K562 (cell line): ENCODE data around the gene NEK1. TPM values are rescaled to one million over a fixed set of nuclear protein-coding genes. Genes with fewer than 3 reads are reported as not detected.

Source experiments
- ATAC-seq: fragments of 200-7000 bp; cut with Tn5 transposase; 3 replicates; pipeline ENCODE4 v1.9.1; 2020; ENCODE audit warnings: moderate library complexity
- BruUV-seq: library from RNA; stranded (reverse); fragments of 400-500 nt; replicated peaks from 2 replicates; lab custom pipeline; 2021; lab: Mats Ljungman, UMichigan
- CTCF ChIA-PET: fragments of 300-600 bp; formaldehyde crosslinking; extraction: SDS; loops from one replicate; lab custom pipeline; 2021; ENCODE audit warnings: low intra/inter-chr PET ratio; lab: Yijun Ruan, JAX
- POLR2A ChIA-PET: fragments of 300-600, 350-650 bp; sonication (Branson Sonifier 250); formaldehyde crosslinking; extraction: SDS; loops from one replicate; lab custom pipeline; 2021; ENCODE audit warnings: antibody characterized with exemption, inconsistent platforms; lab: Yijun Ruan, JAX
- DNase-seq, 4 experiments: peaks; one replicate each; pipeline versions ENCODE4 v3.0.0 to v3.0.0-alpha.2; 2011 to 2018; ENCODE audit warnings: low spot score in 3 of 4, mixed read lengths in 3 of 4; ENCODE audit errors: extremely low read depth in 1 of 4
- FAIRE-seq: peaks from 2 replicates; lab custom pipeline; 2011; peaks lifted over from hg19 to GRCh38; lab: Jason Lieb, UNC
- H2AFZ ChIP-seq: 2 replicates; pipeline ENCODE4 v1.6.0; 2011; ENCODE audit warnings: low read depth, low read length, control low read depth, inconsistent platforms
- H3K27ac ChIP-seq: fragments of 200-600 bp; 3 replicates; pipeline ENCODE4 v1.8.0; 2011; ENCODE audit warnings: low read depth, mild to moderate bottlenecking, control low read depth, inconsistent platforms, low read length, moderate library complexity, mixed read lengths; ENCODE audit errors: extremely low read depth
- H3K27me3 ChIP-seq, 2 experiments: fragments of 300-600 bp in 1 of 2; 2 replicates in 1 of 2; 3 replicates in 1 of 2; pipeline versions ENCODE4 v1.6.0 to v1.8.0; 2011; ENCODE audit warnings: inconsistent platforms in 2 of 2, low read length in 2 of 2, mild to moderate bottlenecking in 1 of 2, mixed read lengths in 1 of 2, moderate library complexity in 1 of 2; ENCODE audit not compliant: control insufficient read depth in 2 of 2, insufficient read depth in 2 of 2
- H3K36me3 ChIP-seq: fragments of 300-600 bp; 3 replicates; pipeline ENCODE4 v1.8.0; 2011; ENCODE audit warnings: mild to moderate bottlenecking, low read length, inconsistent platforms; ENCODE audit not compliant: control insufficient read depth, insufficient read depth
- H3K4me1 ChIP-seq, 2 experiments: fragments of 200-600 bp in 1 of 2; replicated peaks in 1 of 2; 2 replicates in 1 of 2; 3 replicates in 1 of 2; pipeline versions ENCODE4 v1.5.1 to v1.8.0; 2011; ENCODE audit warnings: inconsistent platforms in 2 of 2, low read length in 2 of 2, mild to moderate bottlenecking in 1 of 2, mixed read lengths in 1 of 2, moderate library complexity in 1 of 2; ENCODE audit not compliant: control insufficient read depth in 2 of 2, insufficient read depth in 2 of 2
- H3K4me2 ChIP-seq: 2 replicates; pipeline ENCODE4 v1.6.1; 2011; ENCODE audit warnings: low read length, control low read depth, inconsistent platforms, mixed read lengths; ENCODE audit not compliant: insufficient read depth
- H3K4me3 ChIP-seq: fragments of 200-600 bp; sonication (generic), shearing (Covaris generic); 2 replicates; pipeline ENCODE4 v1.5.1; 2016; ENCODE audit warnings: control low read depth, inconsistent platforms
- H3K79me2 ChIP-seq: fragments of 200-600 bp; 3 replicates; pipeline ENCODE4 v1.8.0; 2011; ENCODE audit warnings: low read length, inconsistent platforms; ENCODE audit not compliant: control insufficient read depth, insufficient read depth
- H3K9ac ChIP-seq, 2 experiments: 2 replicates each; pipeline versions ENCODE4 v1.6.0 to v1.6.1; 2011; ENCODE audit warnings: low read depth in 2 of 2, low read length in 2 of 2, control low read depth in 1 of 2, inconsistent platforms in 1 of 2, mild to moderate bottlenecking in 1 of 2, mixed read lengths in 1 of 2; ENCODE audit not compliant: insufficient read depth in 1 of 2
- H3K9me1 ChIP-seq: one replicate; pipeline ENCODE4 v1.6.0; 2011; ENCODE audit warnings: inconsistent platforms, mild to moderate bottlenecking, low read length, moderate library complexity; ENCODE audit not compliant: control insufficient read depth, insufficient read depth
- H3K9me3 ChIP-seq: replicated peaks from 2 replicates; pipeline ENCODE4 v1.5.1; 2011; ENCODE audit warnings: low read depth, low read length, inconsistent platforms; ENCODE audit not compliant: control insufficient read depth, insufficient read depth
- H4K20me1 ChIP-seq: replicated peaks from 2 replicates; pipeline ENCODE4 v1.6.1; 2011; ENCODE audit warnings: low read length, inconsistent platforms, mixed read lengths; ENCODE audit not compliant: control insufficient read depth, insufficient read depth
- ARHGAP35 ChIP-seq: fragments of 450-650 bp; IDR thresholded peaks from 2 replicates; pipeline ENCODE4 v1.6.1; 2018; ENCODE audit not compliant: partially characterized antibody
- CAMTA2 ChIP-seq: fragments of 250-450 bp; sonication (Bioruptor Pico); conservative IDR thresholded peaks from 2 replicates; pipeline ENCODE4 v1.5.1; 2022
- CHD4 ChIP-seq: fragments of 200-600 bp; sonication (generic); IDR thresholded peaks from 3 replicates; pipeline ENCODE4 v1.6.1; 2012; ENCODE audit warnings: low read depth, mild to moderate bottlenecking, mixed read lengths, low read length, inconsistent platforms; ENCODE audit not compliant: insufficient read depth, insufficient replicate concordance, poor library complexity, severe bottlenecking
- DIDO1 ChIP-seq: fragments of 450-650 bp; IDR thresholded peaks from 2 replicates; pipeline ENCODE4 v1.6.1; 2016; ENCODE audit warnings: low read depth, missing biosample characterization, missing genetic modification characterization
- FOSL1 ChIP-seq: fragments of 200-800 bp; sonication (Bioruptor generic); conservative IDR thresholded peaks from 2 replicates; pipeline ENCODE4 v1.6.1; 2016; ENCODE audit warnings: missing genetic modification characterization, missing compliant biosample characterization
- NR3C1 ChIP-seq: sonication (generic); formaldehyde crosslinking; IDR thresholded peaks from 2 replicates; pipeline ENCODE4 v1.8.1; 2022; ENCODE audit warnings: missing genetic modification reagents
- POLR2B ChIP-seq: fragments of 450-650 bp; IDR thresholded peaks from 2 replicates; pipeline ENCODE4 v1.6.1; 2018; ENCODE audit warnings: low read depth; ENCODE audit not compliant: partially characterized antibody
- SRF ChIP-seq, 2 experiments: fragments of 250-450, 450-650 bp in 1 of 2; sonication (Bioruptor Pico) in 1 of 2; sonication (generic) in 1 of 2; formaldehyde crosslinking; IDR thresholded peaks; 2 replicates each; pipeline versions ENCODE4 v1.5.0 to v1.5.1; 2020 to 2022; ENCODE audit warnings: mild to moderate bottlenecking in 1 of 2, missing genetic modification reagents in 1 of 2
- TAF1 ChIP-seq: IDR thresholded peaks from 2 replicates; pipeline ENCODE4 v1.6.1; 2011; ENCODE audit warnings: mild to moderate bottlenecking, low read length, moderate library complexity; ENCODE audit not compliant: insufficient read depth, control insufficient read depth, severe bottlenecking; ENCODE audit errors: extremely low read depth
- ZC3H11A ChIP-seq: IDR thresholded peaks from 2 replicates; pipeline ENCODE4 v1.6.1; 2012; ENCODE audit warnings: low read depth, low read length, improper control_type of control experiment
- ZC3H4 ChIP-seq: sonication (generic); formaldehyde crosslinking; IDR thresholded peaks from 2 replicates; pipeline ENCODE4 v1.9.0; 2021; ENCODE audit warnings: missing genetic modification reagents, borderline replicate concordance
- WGBS: fragments of 100-300 bp; shearing (Covaris generic); methylation state at CpG from one replicate; pipeline ENCODE4 v1.1.6; 2016; ENCODE audit warnings: low coverage, mixed read lengths; ENCODE audit not compliant: insufficient coverage; ENCODE audit errors: missing lambda C conversion rate; 5-methylcytosine and 5-hydroxymethylcytosine counted together
- in situ Hi-C: fragments of 300-500 bp; cut with MboI; formaldehyde crosslinking; loops from 4 replicates; pipeline ENCODE4 v1.15.0; 2018; ENCODE audit warnings: inconsistent platforms, mixed read lengths
- intact Hi-C: fragments of 100-400 bp; cut with micrococcal nuclease; formaldehyde crosslinking; loops from 2 replicates; pipeline ENCODE4 v1.14.2; 2022
- polyA plus RNA-seq, 8 experiments: library from polyadenylated mRNA; depleted of rRNA in 4 of 8; stranded (reverse) in 5 of 8; unstranded in 3 of 8; fragments of >200 nt; fragmentation: Nextera tagmentation in 2 of 8; fragmentation: Illumina TruSeq in 1 of 8; extraction: Ambion mirVana in 2 of 8; extraction: Trizol in 1 of 8; gene quantifications; 2 replicates each; pipeline versions ENCODE4 v1.2.1 to v1.2.3, GENCODE V29; 2011 to 2014; ENCODE audit warnings: inconsistent platforms in 1 of 8, missing spikeins in 1 of 8
- total RNA-seq, 7 experiments: library from RNA; depleted of rRNA in 6 of 7; stranded (reverse); fragments of >200 nt in 6 of 7; fragmentation: Illumina TruSeq in 2 of 7; extraction: Trizol in 2 of 7; gene quantifications; 2 replicates each; pipeline versions ENCODE4 v1.2.1 to v1.2.3, GENCODE V29; 2011 to 2021; ENCODE audit warnings: low replicate concordance in 1 of 7
- TF ChIP-seq, protein P1 (sequence below), 2 experiments: IDR thresholded peaks; 2 replicates each; pipeline ENCODE4 v1.6.1; 2012; ENCODE audit warnings: improper control_type of control experiment in 2 of 2, low read depth in 2 of 2, low read length in 2 of 2, borderline replicate concordance in 1 of 2
- TF ChIP-seq, protein P2 (sequence below): fragments of 450-650 bp; IDR thresholded peaks from 2 replicates; pipeline ENCODE4 v1.6.1; 2016; ENCODE audit warnings: missing biosample characterization, missing genetic modification characterization
- TF ChIP-seq, protein P3 (sequence below): sonication (generic); formaldehyde crosslinking; IDR thresholded peaks from 2 replicates; pipeline ENCODE4 v1.8.1; 2023; ENCODE audit warnings: mild to moderate bottlenecking, missing genetic modification reagents

NEK1 gene
- total and polyA plus RNA-seq, 9 of the 15 experiments (the other 6 are each of a cell fraction or from before 2014, with no cell fraction given) = 6.2 to 15.7 (median 10.3) TPM

DNA sequence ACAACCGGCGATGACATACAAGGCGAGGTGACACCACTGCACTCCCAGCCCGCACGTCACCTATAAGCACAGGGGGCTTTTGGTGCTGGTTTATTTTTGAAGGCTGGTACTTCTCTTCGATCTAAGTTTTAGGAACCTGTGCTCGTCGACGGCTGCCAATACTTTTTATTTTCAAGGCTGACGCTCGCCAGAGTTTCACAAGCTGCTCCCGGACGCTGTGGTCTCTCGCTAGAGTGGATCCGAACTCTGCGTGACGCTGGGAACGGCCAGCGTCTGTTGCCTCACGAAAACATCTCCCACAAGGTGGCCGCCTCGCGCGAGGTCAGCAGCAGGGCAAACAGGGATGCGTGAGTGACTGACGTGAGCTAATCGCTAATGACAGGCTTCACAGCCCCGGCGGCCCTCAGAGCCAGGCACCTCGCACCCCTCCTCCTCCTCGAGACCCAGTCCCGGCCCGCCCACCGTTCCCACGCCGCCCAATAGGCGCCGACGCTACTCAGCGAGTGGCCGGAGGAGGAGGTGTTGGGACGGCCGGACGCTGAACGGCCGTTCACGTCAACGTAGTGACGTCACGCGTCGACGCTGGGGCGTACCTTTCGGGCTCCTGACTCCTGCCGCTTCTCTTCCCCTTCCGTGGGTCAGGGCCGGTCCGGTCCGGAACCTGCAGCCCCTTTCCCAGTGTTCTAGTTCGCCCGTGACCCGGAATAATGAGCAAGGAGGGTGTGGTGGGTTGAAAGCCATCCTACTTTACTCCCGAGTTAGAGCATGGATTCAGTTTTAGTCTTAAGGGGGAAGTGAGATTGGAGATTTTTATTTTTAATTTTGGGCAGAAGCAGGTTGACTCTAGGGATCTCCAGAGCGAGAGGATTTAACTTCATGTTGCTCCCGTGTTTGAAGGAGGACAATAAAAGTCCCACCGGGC, 7.8 kb upstream of the NEK1 start, which contains the start of gene CLCN3:
Gene CLCN3, plus strand, starts transcription at position 621 of the 922 bp plus-strand sequence. CDS start 15,351 bp downstream, outside the sequence.
- H3K4me3 ChIP-seq = peak within 1 kb of the TSS; percentile 53
- POLR2A ChIA-PET = interaction anchor here (0.5 to 2.9 kb wide), 11 partner anchors 9 to 515 kb away, joined by 3 to 36 read pairs (median 3); no protein-coding TSS in a partner anchor
- no TSS peak for BruUV-seq
- H3K27me3 ChIP-seq = no peaks in the 10 kb centered on the region
- peak within 1 kb of the TSS; percentile 98 for H3K27ac ChIP-seq
- peak; percentile 94 to 99 (median 96) for DNase-seq
- H3K9me3 ChIP-seq = no peaks in the 10 kb centered on the region
- H3K4me1 ChIP-seq = peaks cover 4 to 31% of the 10 kb centered on the region in 2 experiments; a peak in 4 of 5 replicates
- peak within 1 kb of the TSS; percentile 94 for H3K4me2 ChIP-seq
- CTCF ChIA-PET = interaction anchor here (0.5 kb wide), 1 partner anchor 103 kb away, joined by 3 read pairs; no protein-coding TSS in a partner anchor
- FAIRE-seq = peak; percentile 86
- in situ Hi-C loops (loop anchor here (5.0 to 25.0 kb wide), 3 partner anchors 37 to 417 kb away; partner anchors contain the start of genes HPF1 and MFAP3L), intact Hi-C loops (loop anchor here (1.0 to 2.0 kb wide), 2 partner anchors 40 to 137 kb away; partner anchors contain the start of gene HPF1)
- H4K20me1 ChIP-seq = no peaks in the 10 kb centered on the region
- peak within 1 kb of the TSS; percentile 90 for H2AFZ ChIP-seq
- no peaks in the 10 kb centered on the region; the same call in 2 of the 3 replicates for H3K36me3 ChIP-seq
- H3K9ac ChIP-seq = peak within 1 kb of the TSS; percentile 91 to 94
- peaks cover 65% of the 10 kb centered on the region for H3K79me2 ChIP-seq
- 0% methylated on average over 50 of the region's 67 CpGs for WGBS
- ATAC-seq = peak; percentile 91
- H3K9me1 ChIP-seq = no peaks in the 10 kb centered on the region
- no peak for TF ChIP-seq FOSL1 (tag)
- no peak for TF ChIP-seq ARHGAP35
- TF ChIP-seq, protein P1, sequence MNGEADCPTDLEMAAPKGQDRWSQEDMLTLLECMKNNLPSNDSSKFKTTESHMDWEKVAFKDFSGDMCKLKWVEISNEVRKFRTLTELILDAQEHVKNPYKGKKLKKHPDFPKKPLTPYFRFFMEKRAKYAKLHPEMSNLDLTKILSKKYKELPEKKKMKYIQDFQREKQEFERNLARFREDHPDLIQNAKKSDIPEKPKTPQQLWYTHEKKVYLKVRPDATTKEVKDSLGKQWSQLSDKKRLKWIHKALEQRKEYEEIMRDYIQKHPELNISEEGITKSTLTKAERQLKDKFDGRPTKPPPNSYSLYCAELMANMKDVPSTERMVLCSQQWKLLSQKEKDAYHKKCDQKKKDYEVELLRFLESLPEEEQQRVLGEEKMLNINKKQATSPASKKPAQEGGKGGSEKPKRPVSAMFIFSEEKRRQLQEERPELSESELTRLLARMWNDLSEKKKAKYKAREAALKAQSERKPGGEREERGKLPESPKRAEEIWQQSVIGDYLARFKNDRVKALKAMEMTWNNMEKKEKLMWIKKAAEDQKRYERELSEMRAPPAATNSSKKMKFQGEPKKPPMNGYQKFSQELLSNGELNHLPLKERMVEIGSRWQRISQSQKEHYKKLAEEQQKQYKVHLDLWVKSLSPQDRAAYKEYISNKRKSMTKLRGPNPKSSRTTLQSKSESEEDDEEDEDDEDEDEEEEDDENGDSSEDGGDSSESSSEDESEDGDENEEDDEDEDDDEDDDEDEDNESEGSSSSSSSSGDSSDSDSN (IDR thresholded peaks at IDR 0.05; ENCODE audit: borderline replicate concordance in 1 of 2, low read depth in 2 of 2, low read length in 2 of 2) = no peak; a peak in 1 of 4 replicates
- TF ChIP-seq CAMTA2 (CRISPR knock-in tag) = no peak
- no peak for TF ChIP-seq DIDO1 (tag)
- TF ChIP-seq ZC3H4 = no peak
- no peak for TF ChIP-seq ZC3H11A
- no peak for TF ChIP-seq NR3C1 (CRISPR knock-in tag)
- TF ChIP-seq, protein P2, sequence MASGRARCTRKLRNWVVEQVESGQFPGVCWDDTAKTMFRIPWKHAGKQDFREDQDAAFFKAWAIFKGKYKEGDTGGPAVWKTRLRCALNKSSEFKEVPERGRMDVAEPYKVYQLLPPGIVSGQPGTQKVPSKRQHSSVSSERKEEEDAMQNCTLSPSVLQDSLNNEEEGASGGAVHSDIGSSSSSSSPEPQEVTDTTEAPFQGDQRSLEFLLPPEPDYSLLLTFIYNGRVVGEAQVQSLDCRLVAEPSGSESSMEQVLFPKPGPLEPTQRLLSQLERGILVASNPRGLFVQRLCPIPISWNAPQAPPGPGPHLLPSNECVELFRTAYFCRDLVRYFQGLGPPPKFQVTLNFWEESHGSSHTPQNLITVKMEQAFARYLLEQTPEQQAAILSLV (tag) = no peak; the same call in 1 of the 2 replicates
- TF ChIP-seq POLR2B = peak; percentile 92
- no peak for TF ChIP-seq CHD4
- TF ChIP-seq, protein P3, sequence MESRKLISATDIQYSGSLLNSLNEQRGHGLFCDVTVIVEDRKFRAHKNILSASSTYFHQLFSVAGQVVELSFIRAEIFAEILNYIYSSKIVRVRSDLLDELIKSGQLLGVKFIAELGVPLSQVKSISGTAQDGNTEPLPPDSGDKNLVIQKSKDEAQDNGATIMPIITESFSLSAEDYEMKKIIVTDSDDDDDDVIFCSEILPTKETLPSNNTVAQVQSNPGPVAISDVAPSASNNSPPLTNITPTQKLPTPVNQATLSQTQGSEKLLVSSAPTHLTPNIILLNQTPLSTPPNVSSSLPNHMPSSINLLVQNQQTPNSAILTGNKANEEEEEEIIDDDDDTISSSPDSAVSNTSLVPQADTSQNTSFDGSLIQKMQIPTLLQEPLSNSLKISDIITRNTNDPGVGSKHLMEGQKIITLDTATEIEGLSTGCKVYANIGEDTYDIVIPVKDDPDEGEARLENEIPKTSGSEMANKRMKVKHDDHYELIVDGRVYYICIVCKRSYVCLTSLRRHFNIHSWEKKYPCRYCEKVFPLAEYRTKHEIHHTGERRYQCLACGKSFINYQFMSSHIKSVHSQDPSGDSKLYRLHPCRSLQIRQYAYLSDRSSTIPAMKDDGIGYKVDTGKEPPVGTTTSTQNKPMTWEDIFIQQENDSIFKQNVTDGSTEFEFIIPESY (CRISPR knock-in tag) = peak; percentile 76
- TF ChIP-seq TAF1 = peak; percentile 73
- TF ChIP-seq SRF (CRISPR knock-in tag; IDR thresholded peaks at IDR 0.05) = no peak
